ENCODE data around the gene CR1.
"Not testable (repeated sequence)": the region's sequence is repeated elsewhere in the genome, so short reads cannot be mapped to it uniquely, and the experiment has no call there.

The CR1 gene

GRCh38 chr1:207682872-207683434 is 187.0 kb downstream of the CR1 start:
- DNase-seq: not testable (repeated sequence)

GRCh38 chr1:207690551-207690950 is 194.6 kb downstream of the CR1 start:
- DNase-seq: not testable (repeated sequence)

DNA sequence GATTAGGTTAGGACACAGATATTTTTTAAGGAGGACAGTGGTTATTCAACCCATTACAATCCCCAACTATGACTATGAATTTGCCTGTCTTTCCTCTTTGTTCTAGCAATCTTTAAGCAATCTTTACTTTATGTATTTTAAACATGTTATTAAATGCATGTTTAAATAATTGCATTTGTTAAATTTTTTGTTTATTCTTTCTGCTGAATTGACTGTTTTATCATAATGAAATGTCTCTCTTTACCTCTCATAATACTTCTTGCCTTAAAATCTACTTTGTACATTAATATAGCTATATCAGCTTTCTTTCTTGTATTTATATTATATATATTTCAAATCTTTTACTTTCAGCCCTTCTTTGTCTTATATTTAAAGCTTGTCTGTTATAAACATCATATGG is 195.1 kb downstream of the CR1 start:
- DNase-seq: no peak
